Measurements from ENCODE around the gene FUCA1. TPM values are rescaled to one million over a fixed set of nuclear protein-coding genes. Genes with fewer than 3 reads are reported as not detected.

FUCA1 gene
- total and polyA plus RNA-seq, 3 experiments from 2014 or later, result 14.1 to 17.2 (median 15.7) TPM

Other genes with a start within 250 kb of the FUCA1 start
- 1,000 to 10,000 TPM; 1,242 to 1,292 TPM for gene RPL11, start 176.5 kb downstream of the FUCA1 start, total RNA-seq
- gene RPL11, start 176.5 kb downstream of the FUCA1 start, polyA plus RNA-seq, result 1,119 TPM
- 10 to 100 TPM; 64.1 to 69.0 TPM for gene ELOA, start 124.8 kb downstream of the FUCA1 start, total RNA-seq
- 32.3 TPM for gene ELOA, start 124.8 kb downstream of the FUCA1 start, polyA plus RNA-seq
- gene PITHD1, start 89.9 kb downstream of the FUCA1 start, total RNA-seq, result 100 to 1,000 TPM; 105 TPM
- gene PITHD1, start 89.9 kb downstream of the FUCA1 start, polyA plus RNA-seq, result 68.5 TPM
- 100 to 1,000 TPM in 1 of 2 experiments, 10 to 100 TPM in 1; 99.9 to 100 TPM for gene LYPLA2, start 77.1 kb downstream of the FUCA1 start, total RNA-seq
- gene LYPLA2, start 77.1 kb downstream of the FUCA1 start, polyA plus RNA-seq, result 109 TPM
- 10 to 100 TPM; 50.5 to 55.3 TPM for gene GALE, start 67.5 kb downstream of the FUCA1 start, total RNA-seq
- 17.2 TPM for gene GALE, start 67.5 kb downstream of the FUCA1 start, polyA plus RNA-seq
- 10 to 100 TPM; 24.7 to 25.3 TPM for gene HMGCL, start 42.9 kb downstream of the FUCA1 start, total RNA-seq
- gene HMGCL, start 42.9 kb downstream of the FUCA1 start, polyA plus RNA-seq, result 28.0 TPM
- under 1 TPM; 0.18 to 0.20 TPM for gene CNR2, start 45.1 kb upstream of the FUCA1 start, total RNA-seq
- gene CNR2, start 45.1 kb upstream of the FUCA1 start, polyA plus RNA-seq, result 5.3 TPM
- 100 to 1,000 TPM; 149 to 157 TPM for gene PNRC2, start 91.5 kb upstream of the FUCA1 start, total RNA-seq
- 123 TPM for gene PNRC2, start 91.5 kb upstream of the FUCA1 start, polyA plus RNA-seq
- gene SRSF10, start 112.0 kb upstream of the FUCA1 start, total RNA-seq, result 100 to 1,000 TPM; 190 to 199 TPM
- gene SRSF10, start 112.0 kb upstream of the FUCA1 start, polyA plus RNA-seq, result 111 TPM
- not detected for gene MYOM3, start 243.8 kb upstream of the FUCA1 start, total RNA-seq
- gene MYOM3, start 243.8 kb upstream of the FUCA1 start, polyA plus RNA-seq, result not detected

All from CD8-positive, alpha-beta memory T cell (primary cell).